SK-N-SH treated with all-trans-retinoic acid at 6 μM for 48 hours (cell line): ENCODE results near the gene TCF25.
"Not testable (repeated sequence)": the region's sequence is repeated elsewhere in the genome, so short reads cannot be mapped to it uniquely, and the experiment has no call there.

Source experiments
- ATAC-seq: fragments of 200-7000 bp; cut with Tn5 transposase; 3 replicates; pipeline ENCODE4 v1.9.1; 2020; ENCODE audit warnings: mild to moderate bottlenecking, moderate library complexity
- ARNTL ChIP-seq: fragments of 450-650 bp; formaldehyde crosslinking; IDR thresholded peaks from 2 replicates; pipeline ENCODE4 v1.5.0; 2020; ENCODE audit warnings: low read depth, mild to moderate bottlenecking, moderate library complexity, borderline replicate concordance
- CREB5 ChIP-seq: fragments of 250-450 bp; sonication (Bioruptor Pico); IDR thresholded peaks from 2 replicates; pipeline ENCODE4 v1.5.1; 2020; ENCODE audit warnings: low read depth, mild to moderate bottlenecking, moderate library complexity
- CSDC2 ChIP-seq: fragments of 250-450 bp; sonication (Bioruptor Pico); IDR thresholded peaks from 2 replicates; pipeline ENCODE4 v1.5.0; 2020; ENCODE audit warnings: mild to moderate bottlenecking, moderate library complexity
- GLIS3 ChIP-seq: fragments of 250-450 bp; sonication (Bioruptor Pico); IDR thresholded peaks from 2 replicates; pipeline ENCODE4 v1.5.0; 2020; ENCODE audit warnings: mild to moderate bottlenecking, moderate library complexity
- ISL1 ChIP-seq: fragments of 250-450 bp; sonication (Bioruptor Pico); IDR thresholded peaks from 2 replicates; pipeline ENCODE4 v2.1.2; 2022; ENCODE audit warnings: mild to moderate bottlenecking, moderate library complexity
- OSR1 ChIP-seq: fragments of 250-450 bp; sonication (Bioruptor Pico); IDR thresholded peaks from 2 replicates; pipeline ENCODE4 v1.8.0; 2022; ENCODE audit warnings: moderate library complexity, mild to moderate bottlenecking, inconsistent platforms
- POU6F1 ChIP-seq: fragments of 250-450 bp; sonication (Bioruptor Pico); IDR thresholded peaks from 2 replicates; pipeline ENCODE4 v1.8.0; 2021; ENCODE audit warnings: low read depth, mild to moderate bottlenecking, moderate library complexity, borderline replicate concordance
- PPARA ChIP-seq: fragments of 250-450 bp; sonication (Bioruptor Pico); IDR thresholded peaks from 2 replicates; pipeline ENCODE4 v1.5.0; 2020; ENCODE audit warnings: mild to moderate bottlenecking, borderline replicate concordance
- RARB ChIP-seq: fragments of 250-450 bp; sonication (Bioruptor Pico); IDR thresholded peaks from 2 replicates; pipeline ENCODE4 v1.8.0; 2021; ENCODE audit warnings: mild to moderate bottlenecking, moderate library complexity
- SNAI2 ChIP-seq: fragments of 250-450 bp; sonication (Bioruptor Pico); IDR thresholded peaks from 2 replicates; pipeline ENCODE4 v1.5.0; 2020; ENCODE audit warnings: mild to moderate bottlenecking, moderate library complexity
- TCF4 ChIP-seq: fragments of 250-450 bp; sonication (Bioruptor Pico); IDR thresholded peaks from 2 replicates; pipeline ENCODE4 v1.8.0; 2021; ENCODE audit warnings: mild to moderate bottlenecking, moderate library complexity, borderline replicate concordance
- TOX ChIP-seq: fragments of 250-450 bp; sonication (Bioruptor Pico); IDR thresholded peaks from 2 replicates; pipeline ENCODE4 v1.8.0; 2021; ENCODE audit warnings: mild to moderate bottlenecking, moderate library complexity, borderline replicate concordance
- TSHZ2 ChIP-seq: fragments of 250-450 bp; sonication (Bioruptor Pico); IDR thresholded peaks from 2 replicates; pipeline ENCODE4 v1.5.0; 2020; ENCODE audit warnings: mild to moderate bottlenecking, moderate library complexity
- ZC3H10 ChIP-seq: fragments of 250-450 bp; sonication (Bioruptor Pico); IDR thresholded peaks from 2 replicates; pipeline ENCODE4 v1.5.1; 2021; ENCODE audit warnings: mild to moderate bottlenecking, moderate library complexity
- ZFP3 ChIP-seq: fragments of 250-450 bp; sonication (Bioruptor Pico); IDR thresholded peaks from 2 replicates; pipeline ENCODE4 v1.5.0; 2020; ENCODE audit warnings: mild to moderate bottlenecking, moderate library complexity
- ZFP30 ChIP-seq: fragments of 450-650 bp; formaldehyde crosslinking; IDR thresholded peaks from 2 replicates; pipeline ENCODE4 v1.5.0; 2022; ENCODE audit warnings: mild to moderate bottlenecking, moderate library complexity
- ZNF70 ChIP-seq: fragments of 450-650 bp; formaldehyde crosslinking; IDR thresholded peaks from 2 replicates; pipeline ENCODE4 v1.5.0; 2020; ENCODE audit warnings: mild to moderate bottlenecking, moderate library complexity
- ZNF8 ChIP-seq: fragments of 450-650 bp; formaldehyde crosslinking; IDR thresholded peaks from 2 replicates; pipeline ENCODE4 v1.5.0; 2020; ENCODE audit warnings: mild to moderate bottlenecking, moderate library complexity
- TF ChIP-seq, protein P1 (sequence below): fragments of 250-450 bp; sonication (Bioruptor Pico); IDR thresholded peaks from 2 replicates; pipeline ENCODE4 v1.8.0; 2020; ENCODE audit warnings: mild to moderate bottlenecking, moderate library complexity, borderline replicate concordance
- TF ChIP-seq, protein P2 (sequence below): fragments of 250-450 bp; sonication (Bioruptor Pico); IDR thresholded peaks from 2 replicates; pipeline ENCODE4 v1.5.1; 2021; ENCODE audit warnings: mild to moderate bottlenecking, moderate library complexity

Gene TCF25

DNA sequence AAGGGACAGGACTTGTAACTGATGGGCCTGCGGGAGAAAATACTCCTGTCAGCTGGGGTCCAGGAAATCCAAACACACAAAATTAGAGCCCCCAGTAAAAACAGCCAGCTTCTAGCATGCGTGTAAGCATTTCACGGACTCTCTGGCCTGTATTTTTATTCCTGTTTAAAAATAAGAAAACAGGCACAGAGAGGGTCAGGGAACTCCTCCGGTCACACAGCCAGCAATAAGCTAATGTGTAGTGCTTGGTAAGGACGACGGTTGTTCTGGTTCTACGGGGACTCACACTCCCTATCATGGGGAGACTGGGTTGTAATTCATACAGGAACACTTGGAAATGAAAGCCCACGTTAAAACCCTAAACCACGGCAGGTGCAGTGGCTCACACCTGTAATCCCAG is 1.5 kb upstream of the TCF25 start:
- no peak for ATAC-seq

GRCh38 chr16:89873972-89874689 is 739 bp downstream of the TCF25 start:
- TF ChIP-seq TCF4 (CRISPR knock-in tag) (no peak), ZFP3 (peak; percentile 88)
- TF ChIP-seq, protein P1, sequence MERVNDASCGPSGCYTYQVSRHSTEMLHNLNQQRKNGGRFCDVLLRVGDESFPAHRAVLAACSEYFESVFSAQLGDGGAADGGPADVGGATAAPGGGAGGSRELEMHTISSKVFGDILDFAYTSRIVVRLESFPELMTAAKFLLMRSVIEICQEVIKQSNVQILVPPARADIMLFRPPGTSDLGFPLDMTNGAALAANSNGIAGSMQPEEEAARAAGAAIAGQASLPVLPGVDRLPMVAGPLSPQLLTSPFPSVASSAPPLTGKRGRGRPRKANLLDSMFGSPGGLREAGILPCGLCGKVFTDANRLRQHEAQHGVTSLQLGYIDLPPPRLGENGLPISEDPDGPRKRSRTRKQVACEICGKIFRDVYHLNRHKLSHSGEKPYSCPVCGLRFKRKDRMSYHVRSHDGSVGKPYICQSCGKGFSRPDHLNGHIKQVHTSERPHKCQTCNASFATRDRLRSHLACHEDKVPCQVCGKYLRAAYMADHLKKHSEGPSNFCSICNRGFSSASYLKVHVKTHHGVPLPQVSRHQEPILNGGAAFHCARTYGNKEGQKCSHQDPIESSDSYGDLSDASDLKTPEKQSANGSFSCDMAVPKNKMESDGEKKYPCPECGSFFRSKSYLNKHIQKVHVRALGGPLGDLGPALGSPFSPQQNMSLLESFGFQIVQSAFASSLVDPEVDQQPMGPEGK (CRISPR knock-in tag), result peak; percentile 67; the same call in 1 of the 2 replicates
- peak; percentile 80 for ATAC-seq

More for the DNA sequence above, 1.5 kb upstream of the TCF25 start:
- no peak for TF ChIP-seq ZNF8 (CRISPR knock-in tag)
- TF ChIP-seq, all 23 proteins: peak for 0

- ATAC-seq, result not testable (repeated sequence)
These were observed 5.7 kb downstream of the TCF25 start for GRCh38 chr16:89879123-89879522.

- TF ChIP-seq SNAI2 (CRISPR knock-in tag) (no peak), ZFP3 (no peak), GLIS3 (CRISPR knock-in tag) (no peak), TOX (CRISPR knock-in tag) (no peak), ISL1 (CRISPR knock-in tag) (no peak), ARNTL (CRISPR knock-in tag) (no peak)
- TF ChIP-seq, protein P2, sequence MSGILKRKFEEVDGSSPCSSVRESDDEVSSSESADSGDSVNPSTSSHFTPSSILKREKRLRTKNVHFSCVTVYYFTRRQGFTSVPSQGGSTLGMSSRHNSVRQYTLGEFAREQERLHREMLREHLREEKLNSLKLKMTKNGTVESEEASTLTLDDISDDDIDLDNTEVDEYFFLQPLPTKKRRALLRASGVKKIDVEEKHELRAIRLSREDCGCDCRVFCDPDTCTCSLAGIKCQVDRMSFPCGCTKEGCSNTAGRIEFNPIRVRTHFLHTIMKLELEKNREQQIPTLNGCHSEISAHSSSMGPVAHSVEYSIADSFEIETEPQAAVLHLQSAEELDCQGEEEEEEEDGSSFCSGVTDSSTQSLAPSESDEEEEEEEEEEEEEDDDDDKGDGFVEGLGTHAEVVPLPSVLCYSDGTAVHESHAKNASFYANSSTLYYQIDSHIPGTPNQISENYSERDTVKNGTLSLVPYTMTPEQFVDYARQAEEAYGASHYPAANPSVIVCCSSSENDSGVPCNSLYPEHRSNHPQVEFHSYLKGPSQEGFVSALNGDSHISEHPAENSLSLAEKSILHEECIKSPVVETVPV (CRISPR knock-in tag), result no peak
- ATAC-seq, result no peak
These were observed 7.3 kb downstream of the TCF25 start for GRCh38 chr16:89880477-89881367.

DNA sequence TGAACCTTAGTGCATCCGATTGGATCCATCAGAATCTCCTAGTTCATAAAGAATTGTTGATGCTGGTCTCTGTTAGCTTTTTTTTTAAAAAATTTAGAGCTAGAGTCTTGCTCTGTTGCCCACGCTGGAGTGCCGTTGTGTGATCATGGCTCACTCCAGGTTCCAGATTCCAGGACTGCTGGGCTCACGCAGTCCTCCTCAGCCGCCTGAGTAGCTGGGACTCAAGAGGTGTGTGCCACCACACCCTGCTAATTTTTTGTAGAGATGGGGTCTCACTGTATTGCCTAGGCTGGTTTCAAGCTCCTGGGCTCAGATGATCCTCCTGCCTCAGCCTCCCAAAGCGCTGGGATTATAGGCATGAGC is 8.0 kb downstream of the TCF25 start:
- TF ChIP-seq ZC3H10 (CRISPR knock-in tag) (no peak), SNAI2 (CRISPR knock-in tag) (no peak), RARB (CRISPR knock-in tag) (no peak), CSDC2 (no peak), OSR1 (CRISPR knock-in tag) (no peak), TOX (CRISPR knock-in tag) (no peak), ZFP30 (no peak), GLIS3 (CRISPR knock-in tag) (no peak), PPARA (no peak), CREB5 (CRISPR knock-in tag) (no peak), ZNF70 (CRISPR knock-in tag) (no peak), POU6F1 (CRISPR knock-in tag) (no peak), TSHZ2 (CRISPR knock-in tag) (no peak)
- TF ChIP-seq, protein P1 (CRISPR knock-in tag), result no peak
- ATAC-seq, result no peak
